H7 (cell line): Measurements from ENCODE around the gene MANEA. TPM values are rescaled to one million over a fixed set of nuclear protein-coding genes. Genes with fewer than 3 reads are reported as not detected.

ENCODE experiments used
- DNase-seq: peaks from one replicate; pipeline ENCODE4 v3.0.0; 2012
- H3K27me3 ChIP-seq: 2 replicates; pipeline ENCODE4 v1.6.0; 2011; ENCODE audit warnings: mild to moderate bottlenecking, low read length; ENCODE audit not compliant: control insufficient read depth, insufficient read depth
- H3K36me3 ChIP-seq: replicated peaks from 2 replicates; pipeline ENCODE4 v1.5.1; 2011; ENCODE audit warnings: low read length; ENCODE audit not compliant: control insufficient read depth, insufficient read depth
- H3K4me3 ChIP-seq: 2 replicates; pipeline ENCODE4 v1.5.1; 2011; ENCODE audit warnings: low read depth, mild to moderate bottlenecking, control low read depth, low read length, moderate library complexity; ENCODE audit not compliant: insufficient read depth
- total RNA-seq: library from RNA; depleted of rRNA; stranded (reverse); fragments of >200 nt; shearing (Covaris generic); gene quantifications from 2 replicates; pipeline ENCODE4 v1.2.3, GENCODE V29; 2014

The MANEA gene
- total RNA-seq, 1 experiment from 2014 or later, result 14.5 TPM

- no peaks in the 10 kb centered on the region for H3K27me3 ChIP-seq
- no peak for DNase-seq
- H3K4me3 ChIP-seq, result no peak overlapping the region
- no peaks in the 10 kb centered on the region for H3K36me3 ChIP-seq
These were observed 36.8 kb downstream of the MANEA start for GRCh38 chr6:95614094-95614493.

- Histone ChIP-seq H3K36me3 (no peaks in the 10 kb centered on the region), H3K27me3 (no peaks in the 10 kb centered on the region), H3K4me3 (no peak overlapping the region)
- DNase-seq, result no peak
These were observed 52.2 kb downstream of the MANEA start for GRCh38 chr6:95629551-95629950.

- Histone ChIP-seq H3K4me3 (no peak overlapping the region), H3K36me3 (no peaks in the 10 kb centered on the region), H3K27me3 (no peaks in the 10 kb centered on the region)
- no peak for DNase-seq
These were observed 59.5 kb downstream of the MANEA start for GRCh38 chr6:95636552-95637431.

- Histone ChIP-seq H3K4me3 (no peak overlapping the region), H3K27me3 (no peaks in the 10 kb centered on the region), H3K36me3 (no peaks in the 10 kb centered on the region)
- DNase-seq, result no peak
These were observed 71.3 kb downstream of the MANEA start for GRCh38 chr6:95648636-95649035.

GRCh38 chr6:95649451-95649850, 72.1 kb downstream of the MANEA start:
- Histone ChIP-seq H3K36me3 (no peaks in the 10 kb centered on the region), H3K4me3 (no peak overlapping the region), H3K27me3 (no peaks in the 10 kb centered on the region)
- no peak for DNase-seq

- Histone ChIP-seq H3K27me3 (no peaks in the 10 kb centered on the region), H3K4me3 (no peak overlapping the region), H3K36me3 (no peaks in the 10 kb centered on the region)
- DNase-seq, result no peak
These were observed 76.8 kb downstream of the MANEA start for GRCh38 chr6:95654176-95654575.

GRCh38 chr6:95658886-95659285, 81.6 kb downstream of the MANEA start:
- Histone ChIP-seq H3K27me3 (no peaks in the 10 kb centered on the region), H3K36me3 (no peaks in the 10 kb centered on the region), H3K4me3 (no peak overlapping the region)
- no peak for DNase-seq
